Measurements from ENCODE around the gene COX6A2. TPM values are rescaled to one million over a fixed set of nuclear protein-coding genes. Genes with fewer than 3 reads are reported as not detected.
A peak's percentile ranks its signal among the peaks of the same experiment; 100 is the strongest.
"Not testable (repeated sequence)": the region's sequence is repeated elsewhere in the genome, so short reads cannot be mapped to it uniquely, and the experiment has no call there.

COX6A2 gene
- total RNA-seq, 1 donor from 2014 or later: not detected

- DNase-seq (ENCODE audit: low read depth): no peak
- H3K9me3 Mint-ChIP-seq (ENCODE audit: unreplicated experiment): no peaks in the 10 kb centered on the region
- TF ChIP-seq CTCF (IDR thresholded peaks at IDR 0.05; ENCODE audit: insufficient read depth, low read depth, low read length) (no peak), EZH2 (IDR thresholded peaks at IDR 0.05; ENCODE audit: insufficient read depth, low read length) (no peak)
- FAIRE-seq: no peak
- Histone ChIP-seq H3K27me3 (ENCODE audit: insufficient read depth, low read length) (no peaks in the 10 kb centered on the region), H3K9me3 (ENCODE audit: insufficient read depth, low read depth, low read length) (no peaks in the 10 kb centered on the region), H3K9ac (ENCODE audit: low read length) (no peak overlapping the region), H4K20me1 (ENCODE audit: insufficient read depth, low read length) (peaks cover 30% of the 10 kb centered on the region), H3K4me1 (ENCODE audit: insufficient read depth, low read length) (peaks cover 35% of the 10 kb centered on the region), H3K4me2 (ENCODE audit: low read length) (peak overlapping the region; percentile 66), H2AFZ (ENCODE audit: low read depth, low read length) (no peak overlapping the region), H3K79me2 (ENCODE audit: insufficient read depth, low read length) (peaks cover 14% of the 10 kb centered on the region), H3K27ac (ENCODE audit: low read depth, low read length) (no peak overlapping the region), H3K36me3 (ENCODE audit: insufficient read depth, low read length) (no peaks in the 10 kb centered on the region), H3K4me3 (ENCODE audit: insufficient read depth, low read depth, low read length) (no peak overlapping the region)
- H3K36me3 Mint-ChIP-seq (ENCODE audit: low read depth, unreplicated experiment): peaks cover 2% of the 10 kb centered on the region
- no peak overlapping the region for H3K4me3 Mint-ChIP-seq (ENCODE audit: unreplicated experiment)
- H3K27me3 Mint-ChIP-seq (ENCODE audit: low read depth, unreplicated experiment): no peaks in the 10 kb centered on the region
- peak overlapping the region; percentile 72 for H3K27ac Mint-ChIP-seq (ENCODE audit: unreplicated experiment)
- peaks cover 32% of the 10 kb centered on the region for H3K4me1 Mint-ChIP-seq (ENCODE audit: low read depth, unreplicated experiment)
Measured at GRCh38 chr16:31451201-31451600, 23.0 kb upstream of the COX6A2 start.

- not testable (repeated sequence) for H3K9me3 ChIP-seq (ENCODE audit: insufficient read depth, low read depth, low read length); H3K4me1 Mint-ChIP-seq (ENCODE audit: low read depth, unreplicated experiment); H3K27me3 ChIP-seq (ENCODE audit: insufficient read depth, low read length); H2AFZ ChIP-seq (ENCODE audit: low read depth, low read length); H3K36me3 ChIP-seq (ENCODE audit: insufficient read depth, low read length); H3K4me1 ChIP-seq (ENCODE audit: insufficient read depth, low read length); H3K27ac Mint-ChIP-seq (ENCODE audit: unreplicated experiment); H4K20me1 ChIP-seq (ENCODE audit: insufficient read depth, low read length); H3K4me3 ChIP-seq (ENCODE audit: insufficient read depth, low read depth, low read length); H3K4me2 ChIP-seq (ENCODE audit: low read length); H3K4me3 Mint-ChIP-seq (ENCODE audit: unreplicated experiment); H3K9me3 Mint-ChIP-seq (ENCODE audit: unreplicated experiment); FAIRE-seq; H3K79me2 ChIP-seq (ENCODE audit: insufficient read depth, low read length); H3K36me3 Mint-ChIP-seq (ENCODE audit: low read depth, unreplicated experiment); DNase-seq (ENCODE audit: low read depth); H3K9ac ChIP-seq (ENCODE audit: low read length); H3K27ac ChIP-seq (ENCODE audit: low read depth, low read length); H3K27me3 Mint-ChIP-seq (ENCODE audit: low read depth, unreplicated experiment)
Measured at GRCh38 chr16:31445931-31446330, 17.8 kb upstream of the COX6A2 start.

- Mint-ChIP-seq H3K4me1 (ENCODE audit: low read depth, unreplicated experiment) (no peaks in the 10 kb centered on the region), H3K4me3 (ENCODE audit: unreplicated experiment) (peak overlapping the region; percentile 83), H3K27me3 (ENCODE audit: low read depth, unreplicated experiment) (peaks cover 5% of the 10 kb centered on the region), H3K9me3 (ENCODE audit: unreplicated experiment) (no peaks in the 10 kb centered on the region), H3K27ac (ENCODE audit: unreplicated experiment) (peak overlapping the region; percentile 87), H3K36me3 (ENCODE audit: low read depth, unreplicated experiment) (no peaks in the 10 kb centered on the region)
- DNase-seq (ENCODE audit: low read depth) (no peak), FAIRE-seq (no peak)
- TF ChIP-seq EZH2 (IDR thresholded peaks at IDR 0.05; ENCODE audit: insufficient read depth, low read length) (no peak), CTCF (IDR thresholded peaks at IDR 0.05; ENCODE audit: insufficient read depth, low read depth, low read length) (no peak)
- Histone ChIP-seq H3K4me3 (ENCODE audit: insufficient read depth, low read depth, low read length) (no peak overlapping the region), H3K4me1 (ENCODE audit: insufficient read depth, low read length) (no peaks in the 10 kb centered on the region), H3K79me2 (ENCODE audit: insufficient read depth, low read length) (no peaks in the 10 kb centered on the region), H3K27me3 (ENCODE audit: insufficient read depth, low read length) (no peaks in the 10 kb centered on the region), H3K4me2 (ENCODE audit: low read length) (peak overlapping the region; percentile 98), H2AFZ (ENCODE audit: low read depth, low read length) (no peak overlapping the region), H3K9ac (ENCODE audit: low read length) (no peak overlapping the region), H3K9me3 (ENCODE audit: insufficient read depth, low read depth, low read length) (no peaks in the 10 kb centered on the region), H3K27ac (ENCODE audit: low read depth, low read length) (no peak overlapping the region), H4K20me1 (ENCODE audit: insufficient read depth, low read length) (no peaks in the 10 kb centered on the region), H3K36me3 (ENCODE audit: insufficient read depth, low read length) (no peaks in the 10 kb centered on the region)
Measured at GRCh38 chr16:31441956-31442355, 13.8 kb upstream of the COX6A2 start.
